Lower leg skin (tissue), 4 donors: ENCODE data around the gene MAP1S. TPM values are rescaled to one million over a fixed set of nuclear protein-coding genes. Genes with fewer than 3 reads are reported as not detected.

Source experiments
- DNase-seq, 2 donors: peaks; one replicate each; pipeline ENCODE4 v3.0.0-alpha.2; 2019; ENCODE audit warnings: low spot score in 2 of 2
- H3K4me3 ChIP-seq: fragments of 200-600 bp; sonication (generic); 2 replicates; pipeline ENCODE4 v1.5.1; 2017; ENCODE audit warnings: mild to moderate bottlenecking, low read depth; ENCODE audit not compliant: poor library complexity, severe bottlenecking
- POLR2A ChIP-seq, 2 donors: fragments of 450-650 bp; IDR thresholded peaks; one replicate each; pipeline ENCODE4 v1.6.1; 2016 to 2017; ENCODE audit warnings: antibody characterized with exemption in 2 of 2, mild to moderate bottlenecking in 1 of 2, moderate library complexity in 1 of 2
- WGBS, 2 donors: methylation state at CpG; one replicate each; pipeline ENCODE4 v1.1.5; 2018; 5-methylcytosine and 5-hydroxymethylcytosine counted together
- intact Hi-C: fragments of 100-400 bp; cut with DNase I; formaldehyde crosslinking; loops from one replicate; pipeline ENCODE4 v1.15.0; 2023; ENCODE audit warnings: low total_unique reads
- total RNA-seq, 4 donors: library from RNA; depleted of rRNA; stranded (reverse); fragments of >200 nt; gene quantifications; one replicate each; pipeline ENCODE4 v1.1.0, GENCODE V29; 2016
- TF ChIP-seq, protein P1 (sequence below), 3 donors: fragments of 450-650 bp; IDR thresholded peaks; one replicate each; pipeline ENCODE4 v1.5.1; 2016; ENCODE audit warnings: antibody characterized with exemption in 3 of 3, mild to moderate bottlenecking in 3 of 3, moderate library complexity in 2 of 3

MAP1S gene
- total RNA-seq, 4 donors from 2014 or later = 10.8 to 32.7 (median 24.5) TPM

DNA sequence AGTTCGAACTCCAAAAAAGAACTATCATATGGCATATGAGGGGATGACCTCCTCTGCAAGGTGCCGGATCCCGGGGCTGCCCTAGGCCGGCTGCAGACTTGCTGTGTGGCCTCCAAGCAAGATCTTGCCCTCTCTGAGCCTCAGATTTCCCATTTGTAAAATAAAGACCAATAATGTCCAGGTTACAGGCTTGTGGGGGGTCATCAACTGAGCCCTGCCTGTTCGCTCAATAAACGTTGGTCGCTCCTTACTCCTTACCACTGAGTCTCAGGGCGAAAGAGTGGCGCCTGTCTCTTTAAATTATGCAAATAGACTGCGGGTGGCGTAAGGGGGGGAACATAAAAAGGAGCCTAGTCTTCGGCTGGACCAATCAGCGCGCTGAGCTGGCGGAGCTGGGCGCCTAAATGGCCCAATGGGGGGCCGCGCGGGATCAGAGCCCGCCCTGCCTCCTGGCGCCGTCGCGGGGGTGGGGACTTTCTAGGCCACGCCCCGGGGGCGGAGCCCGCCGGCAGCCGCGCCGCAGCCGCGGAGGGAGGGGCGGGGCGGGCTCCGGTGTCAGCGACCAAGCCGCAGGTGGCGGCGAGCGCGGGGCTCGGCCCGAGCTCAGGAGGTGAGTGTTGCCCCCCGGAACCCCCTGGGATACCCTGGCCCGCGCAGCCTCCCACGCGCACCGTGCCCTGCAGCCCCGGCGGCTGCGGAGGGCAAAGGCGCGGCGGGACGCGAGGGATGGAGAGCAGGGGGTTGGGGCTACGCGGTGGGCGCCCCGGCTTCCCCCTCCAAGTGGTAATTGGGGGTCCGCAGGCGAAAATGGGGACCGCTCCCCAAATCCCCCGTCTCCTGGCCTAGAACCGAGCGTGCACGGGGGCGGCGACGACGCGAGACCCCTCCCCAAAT lies 28.2 kb downstream of the MAP1S start:
- WGBS, 2 donors = 8 to 20% methylated on average over 26 to 53 of the region's 75 CpGs
- H3K4me3 ChIP-seq = peak overlapping the region; percentile 1
- no peak for TF ChIP-seq POLR2A (IDR thresholded peaks at IDR 0.05)
- TF ChIP-seq, protein P1, sequence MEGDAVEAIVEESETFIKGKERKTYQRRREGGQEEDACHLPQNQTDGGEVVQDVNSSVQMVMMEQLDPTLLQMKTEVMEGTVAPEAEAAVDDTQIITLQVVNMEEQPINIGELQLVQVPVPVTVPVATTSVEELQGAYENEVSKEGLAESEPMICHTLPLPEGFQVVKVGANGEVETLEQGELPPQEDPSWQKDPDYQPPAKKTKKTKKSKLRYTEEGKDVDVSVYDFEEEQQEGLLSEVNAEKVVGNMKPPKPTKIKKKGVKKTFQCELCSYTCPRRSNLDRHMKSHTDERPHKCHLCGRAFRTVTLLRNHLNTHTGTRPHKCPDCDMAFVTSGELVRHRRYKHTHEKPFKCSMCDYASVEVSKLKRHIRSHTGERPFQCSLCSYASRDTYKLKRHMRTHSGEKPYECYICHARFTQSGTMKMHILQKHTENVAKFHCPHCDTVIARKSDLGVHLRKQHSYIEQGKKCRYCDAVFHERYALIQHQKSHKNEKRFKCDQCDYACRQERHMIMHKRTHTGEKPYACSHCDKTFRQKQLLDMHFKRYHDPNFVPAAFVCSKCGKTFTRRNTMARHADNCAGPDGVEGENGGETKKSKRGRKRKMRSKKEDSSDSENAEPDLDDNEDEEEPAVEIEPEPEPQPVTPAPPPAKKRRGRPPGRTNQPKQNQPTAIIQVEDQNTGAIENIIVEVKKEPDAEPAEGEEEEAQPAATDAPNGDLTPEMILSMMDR (IDR thresholded peaks at IDR 0.05) = no peak
- intact Hi-C loops = no loop called here
- DNase-seq = peak; percentile 83 to 96

DNA sequence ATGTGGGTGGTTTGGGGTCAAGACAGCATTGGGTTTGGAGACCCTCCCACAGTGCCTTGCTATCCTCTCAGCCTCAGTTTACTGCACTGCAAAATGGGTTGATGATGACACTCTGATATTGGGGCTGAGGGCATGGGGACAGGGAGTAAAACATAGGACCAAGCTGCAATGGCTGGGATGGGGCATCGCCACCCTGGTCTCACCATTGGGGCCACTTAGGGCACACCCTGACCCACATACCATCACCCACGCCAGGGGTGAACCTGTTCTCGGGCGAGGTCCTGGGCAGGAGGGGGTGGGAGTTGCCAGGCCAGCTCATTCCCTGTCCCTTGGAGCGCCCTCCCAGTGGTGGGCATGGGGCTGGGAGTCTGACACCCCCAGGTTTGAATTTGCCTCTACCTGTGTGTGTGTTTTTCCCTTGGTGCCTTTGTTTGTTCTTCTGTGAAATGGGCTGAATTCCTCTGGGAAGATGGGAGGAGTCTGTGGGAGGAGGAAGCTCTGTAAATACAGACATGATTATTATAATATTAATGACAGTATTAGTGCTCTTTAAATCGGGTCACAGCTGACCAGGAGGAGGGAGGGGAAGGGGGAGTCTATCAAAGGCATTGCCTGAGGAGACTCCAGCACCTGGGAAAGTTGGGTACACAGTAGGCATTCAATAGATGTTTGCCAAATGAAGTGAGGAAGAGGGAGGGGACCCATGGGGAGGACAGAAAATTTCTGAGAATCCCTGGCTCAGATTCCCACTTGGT lies 29.8 kb downstream of the MAP1S start:
- no peak for DNase-seq
- intact Hi-C loops = no loop called here
- H3K4me3 ChIP-seq = no peak overlapping the region
- 60 to 62% methylated on average over 3 to 6 of the region's 6 CpGs for WGBS, 2 donors
- no peak for TF ChIP-seq POLR2A (IDR thresholded peaks at IDR 0.05)
- TF ChIP-seq, protein P1 (IDR thresholded peaks at IDR 0.05) = no peak

DNA sequence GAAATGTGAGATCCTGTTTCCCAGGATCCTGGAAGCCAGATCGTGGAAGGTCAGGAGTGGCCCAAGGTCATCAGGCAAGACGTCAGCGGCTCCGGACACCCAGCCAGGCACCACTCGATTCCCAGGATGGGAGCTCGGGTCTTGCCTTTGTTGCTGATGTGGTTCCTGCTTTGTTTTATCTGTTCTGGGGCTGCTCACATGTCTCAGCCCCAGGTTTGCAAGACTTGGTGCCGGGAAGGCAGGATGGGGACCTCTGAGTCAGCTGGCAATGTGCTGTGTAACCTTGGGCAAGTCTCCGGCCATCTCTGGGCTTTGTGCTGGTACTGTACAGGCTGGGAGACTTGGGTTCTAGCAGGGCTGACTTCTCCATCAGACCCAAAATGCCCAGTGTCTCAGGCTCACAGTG lies 30.6 kb downstream of the MAP1S start:
- no peak for TF ChIP-seq POLR2A (IDR thresholded peaks at IDR 0.05)
- TF ChIP-seq, protein P1 (IDR thresholded peaks at IDR 0.05) = no peak
- no peak for DNase-seq
- intact Hi-C loops = no loop called here
- WGBS, 2 donors = 19 to 31% methylated on average over 8 of the region's 8 CpGs
- no peak overlapping the region for H3K4me3 ChIP-seq

DNA sequence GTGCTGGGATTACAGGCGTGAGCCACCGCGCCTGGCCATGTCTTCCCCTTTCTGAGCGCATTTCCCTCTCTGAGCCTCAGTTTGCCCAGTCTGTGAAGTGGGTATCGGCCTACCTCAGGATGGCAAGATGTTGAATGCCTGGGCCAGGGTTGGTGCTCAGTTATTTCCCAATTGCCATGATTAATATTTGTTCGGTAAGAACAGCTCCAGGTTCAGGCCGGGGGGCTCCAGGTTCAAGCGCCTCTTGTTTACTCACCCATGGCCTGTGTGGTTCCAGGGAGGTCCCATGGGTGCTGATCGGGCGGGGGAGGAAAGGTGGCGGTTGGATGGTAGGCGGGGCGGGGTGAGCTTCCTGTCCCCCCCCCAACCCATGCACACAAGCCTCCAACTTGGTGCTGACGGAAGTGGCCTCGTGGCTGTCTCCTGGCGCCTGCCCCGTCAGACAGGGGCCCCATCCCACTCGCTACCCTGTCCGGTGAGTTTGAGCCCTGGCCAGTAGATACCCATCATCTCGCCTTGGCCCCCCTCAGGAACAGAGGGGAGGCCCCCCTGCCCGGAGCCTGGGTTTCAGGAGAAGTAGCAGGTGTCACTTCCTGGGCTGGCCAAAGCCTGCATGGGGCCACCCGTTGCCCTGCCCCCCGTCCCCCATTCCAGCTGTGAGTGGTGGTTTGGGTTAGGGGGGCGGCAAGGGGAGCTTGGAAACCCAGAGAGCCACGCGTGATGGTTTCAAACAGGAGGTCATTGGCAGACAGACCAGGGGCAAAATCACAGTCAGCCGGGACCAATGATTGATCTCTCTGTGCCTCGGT lies 32.0 kb downstream of the MAP1S start, which contains the start of gene FCHO1:
Gene FCHO1, plus strand, starts transcription at position 375 of the 809 bp plus-strand sequence. CDS start 3,688 bp downstream, outside the sequence.
- no peak for TF ChIP-seq POLR2A (IDR thresholded peaks at IDR 0.05)
- TF ChIP-seq, protein P1 (IDR thresholded peaks at IDR 0.05) = no peak
- 59 to 63% methylated on average over 25 to 27 of the region's 28 CpGs for WGBS, 2 donors
- DNase-seq = no peak
- H3K4me3 ChIP-seq = no peak within 1 kb of the TSS
- intact Hi-C loops = no loop called here

DNA sequence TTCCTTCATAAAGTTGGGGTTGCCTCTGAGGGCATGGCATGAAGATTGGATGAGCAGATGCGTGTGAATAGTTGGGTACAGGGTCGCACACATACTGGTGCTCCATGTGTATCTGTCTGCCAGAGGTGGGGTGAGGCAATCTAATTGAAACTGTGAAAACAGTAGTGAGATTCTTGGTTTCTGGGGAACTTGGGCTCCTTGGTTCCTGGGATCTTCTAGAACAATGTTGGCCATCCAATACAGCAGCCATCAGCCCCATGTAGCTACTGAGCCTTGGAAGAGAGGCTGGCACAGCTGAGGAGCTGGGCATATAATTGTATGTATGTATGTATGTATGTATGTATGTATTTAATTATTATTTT lies 32.6 kb downstream of the MAP1S start:
- no peak for DNase-seq
- no peak overlapping the region for H3K4me3 ChIP-seq
- 72 to 77% methylated on average over 2 of the region's 2 CpGs for WGBS, 2 donors
- TF ChIP-seq POLR2A (IDR thresholded peaks at IDR 0.05) = no peak
- TF ChIP-seq, protein P1 (IDR thresholded peaks at IDR 0.05) = no peak
- intact Hi-C loops = no loop called here
